NB4 (cell line): ENCODE results near the gene HLCS.

Experiments
- DNase-seq: peaks from one replicate; pipeline ENCODE4 v3.0.0; 2010; ENCODE audit warnings: low read depth
- H3K4me3 ChIP-seq: one replicate; pipeline ENCODE4 v1.5.1; 2011; ENCODE audit warnings: mild to moderate bottlenecking, low read depth, low read length, moderate library complexity
- MYC ChIP-seq: IDR thresholded peaks from 2 replicates; pipeline ENCODE4 v1.6.1; 2011; ENCODE audit warnings: low read depth, low read length
- POLR2A ChIP-seq: IDR thresholded peaks from 2 replicates; pipeline ENCODE4 v1.6.1; 2011; ENCODE audit warnings: mild to moderate bottlenecking; ENCODE audit not compliant: insufficient read length; ENCODE audit errors: extremely low read depth
- TF ChIP-seq, protein P1 (sequence below): IDR thresholded peaks from 2 replicates; pipeline ENCODE4 v1.6.1; 2011; ENCODE audit warnings: low read depth, low read length
- TF ChIP-seq, protein P2 (sequence below): IDR thresholded peaks from one replicate; pipeline ENCODE4 v1.5.1; 2012; ENCODE audit warnings: low read depth, low read length

Gene HLCS

DNA sequence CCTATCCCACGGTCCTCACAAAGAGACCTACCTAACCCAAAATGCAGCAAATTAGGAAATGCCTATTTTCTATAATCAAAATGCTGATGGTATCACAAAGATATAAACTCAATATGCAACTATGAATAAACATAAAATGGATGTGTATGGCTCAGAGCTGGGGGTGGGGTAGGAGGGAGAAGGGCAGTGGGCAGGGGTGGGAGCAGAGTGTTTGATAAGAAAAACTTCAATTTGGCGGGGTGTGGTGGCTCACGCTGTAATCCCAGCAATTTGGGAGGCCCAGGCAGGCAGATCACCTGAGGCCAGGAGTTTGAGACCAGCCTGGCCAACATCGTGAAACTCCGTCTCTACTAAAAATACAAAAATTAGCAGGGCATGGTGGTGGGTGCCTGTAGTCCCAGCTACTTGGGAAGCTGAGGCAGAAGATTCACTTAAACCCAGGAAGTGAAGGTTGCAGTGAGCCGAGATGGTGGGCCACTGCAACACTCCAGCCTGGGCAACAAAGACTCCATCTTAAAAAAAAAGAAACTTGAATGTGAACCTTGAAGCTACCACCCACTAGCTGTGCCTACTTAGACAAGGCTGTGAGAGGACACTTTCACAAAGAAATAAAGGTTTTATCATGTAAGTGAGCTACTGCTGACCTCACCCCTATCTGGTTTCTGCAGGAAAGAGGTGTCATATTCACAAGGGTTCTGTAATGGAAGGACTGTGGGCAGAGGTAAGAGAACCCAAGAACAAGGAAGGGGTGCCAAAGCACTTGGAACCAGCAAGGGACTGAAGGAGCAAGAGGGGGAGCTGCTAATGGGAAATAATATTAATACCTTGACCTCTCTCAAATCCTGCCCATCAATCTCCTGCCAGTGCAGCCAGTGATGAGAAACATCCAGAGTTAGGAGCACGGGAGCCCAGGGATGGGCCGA, 53.0 kb downstream of the HLCS start:
- no peak overlapping the region for H3K4me3 ChIP-seq
- DNase-seq = no peak
- TF ChIP-seq POLR2A (no peak), MYC (no peak)
- TF ChIP-seq, protein P1, sequence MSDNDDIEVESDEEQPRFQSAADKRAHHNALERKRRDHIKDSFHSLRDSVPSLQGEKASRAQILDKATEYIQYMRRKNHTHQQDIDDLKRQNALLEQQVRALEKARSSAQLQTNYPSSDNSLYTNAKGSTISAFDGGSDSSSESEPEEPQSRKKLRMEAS = no peak
- TF ChIP-seq, protein P2, sequence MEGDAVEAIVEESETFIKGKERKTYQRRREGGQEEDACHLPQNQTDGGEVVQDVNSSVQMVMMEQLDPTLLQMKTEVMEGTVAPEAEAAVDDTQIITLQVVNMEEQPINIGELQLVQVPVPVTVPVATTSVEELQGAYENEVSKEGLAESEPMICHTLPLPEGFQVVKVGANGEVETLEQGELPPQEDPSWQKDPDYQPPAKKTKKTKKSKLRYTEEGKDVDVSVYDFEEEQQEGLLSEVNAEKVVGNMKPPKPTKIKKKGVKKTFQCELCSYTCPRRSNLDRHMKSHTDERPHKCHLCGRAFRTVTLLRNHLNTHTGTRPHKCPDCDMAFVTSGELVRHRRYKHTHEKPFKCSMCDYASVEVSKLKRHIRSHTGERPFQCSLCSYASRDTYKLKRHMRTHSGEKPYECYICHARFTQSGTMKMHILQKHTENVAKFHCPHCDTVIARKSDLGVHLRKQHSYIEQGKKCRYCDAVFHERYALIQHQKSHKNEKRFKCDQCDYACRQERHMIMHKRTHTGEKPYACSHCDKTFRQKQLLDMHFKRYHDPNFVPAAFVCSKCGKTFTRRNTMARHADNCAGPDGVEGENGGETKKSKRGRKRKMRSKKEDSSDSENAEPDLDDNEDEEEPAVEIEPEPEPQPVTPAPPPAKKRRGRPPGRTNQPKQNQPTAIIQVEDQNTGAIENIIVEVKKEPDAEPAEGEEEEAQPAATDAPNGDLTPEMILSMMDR = no peak

DNA sequence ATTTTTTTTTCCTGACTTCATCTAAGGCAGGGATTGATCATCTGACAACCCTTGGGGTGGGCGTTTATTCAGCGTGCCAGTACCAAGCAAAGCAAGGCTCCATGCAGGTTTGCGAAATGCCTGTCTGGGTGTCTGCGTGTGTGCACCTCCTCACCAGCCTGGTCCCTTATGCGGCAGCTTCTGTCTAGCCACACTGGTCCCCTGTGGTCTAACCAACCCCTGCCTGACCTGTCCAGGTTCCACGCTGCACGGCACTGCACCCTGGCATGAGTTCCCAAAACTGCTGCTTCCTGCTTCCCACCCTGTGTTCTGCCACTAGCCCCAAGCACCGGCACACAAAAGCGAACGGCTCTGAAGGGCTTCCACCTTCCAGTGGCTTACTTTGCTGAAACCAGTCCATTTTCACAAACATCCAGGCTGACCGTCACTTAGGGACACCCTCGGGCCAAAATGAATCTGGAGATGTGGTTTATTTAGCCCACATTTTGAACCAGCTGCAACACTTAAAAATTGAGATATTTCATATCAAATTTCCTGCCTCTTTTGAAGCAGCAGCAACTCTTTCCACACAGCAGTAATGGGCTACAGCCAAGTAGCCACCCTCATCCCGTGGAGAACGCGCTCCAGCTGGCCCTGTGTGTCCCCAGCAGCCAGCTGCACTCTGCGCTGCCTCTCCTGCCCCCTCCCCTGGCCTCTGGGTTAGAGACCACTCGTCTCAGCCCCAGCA, 55.7 kb downstream of the HLCS start:
- no peak overlapping the region for H3K4me3 ChIP-seq
- TF ChIP-seq, protein P1 = no peak
- TF ChIP-seq POLR2A = no peak
- TF ChIP-seq, protein P2 = no peak
- TF ChIP-seq MYC = no peak
- DNase-seq = no peak

DNA sequence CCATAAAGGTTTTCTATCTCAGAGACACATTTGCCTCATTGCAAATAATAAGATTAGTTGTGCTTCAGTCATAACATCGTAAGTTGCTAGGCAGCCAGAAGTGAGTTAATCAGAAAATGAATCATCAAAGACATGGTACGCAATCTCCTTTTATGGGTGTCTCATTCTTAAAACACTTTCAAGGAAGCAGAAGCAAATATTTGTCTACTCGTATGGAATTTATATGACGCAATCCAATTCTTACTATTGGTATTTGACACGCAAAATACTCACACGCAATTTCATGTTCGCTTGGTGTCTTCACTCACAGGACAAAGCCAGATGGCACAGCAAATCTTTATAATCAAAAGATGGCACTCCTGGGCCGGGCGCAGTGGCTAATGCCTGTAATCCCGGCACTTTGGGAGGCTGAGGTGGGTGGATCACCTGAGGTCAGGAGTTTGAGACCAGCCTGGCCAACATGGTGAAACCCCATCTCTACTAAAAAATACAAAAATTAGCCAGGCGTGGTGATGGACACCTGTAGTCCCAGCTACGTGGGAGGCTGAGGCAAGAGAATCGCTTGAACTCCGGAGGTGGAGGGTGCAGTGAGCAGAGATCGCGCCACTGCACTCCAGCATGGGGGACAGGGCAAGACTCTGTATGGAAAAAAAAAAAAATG, 56.4 kb downstream of the HLCS start:
- TF ChIP-seq, protein P1 = no peak
- TF ChIP-seq, protein P2 = no peak
- TF ChIP-seq POLR2A (no peak), MYC (no peak)

DNA sequence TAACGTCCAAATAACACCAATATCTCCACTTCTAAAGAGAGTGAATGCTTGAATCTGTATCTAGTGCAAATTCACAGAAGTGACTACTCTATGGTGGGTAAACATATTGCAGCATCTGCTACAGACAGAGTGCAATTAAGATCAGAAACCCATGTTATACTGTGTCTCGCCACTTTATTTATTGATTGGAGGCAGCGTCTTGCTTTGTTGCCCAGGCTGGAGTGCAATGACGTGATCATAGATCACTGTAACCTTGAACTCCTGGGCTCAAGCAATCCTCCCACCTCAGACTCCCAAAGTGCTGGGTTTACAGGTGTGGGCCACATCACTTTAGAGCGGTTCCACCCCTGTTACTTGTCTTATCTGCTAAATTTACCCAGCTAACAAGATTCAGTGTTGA, 57.0 kb downstream of the HLCS start:
- DNase-seq = no peak
- TF ChIP-seq POLR2A = no peak
- TF ChIP-seq, protein P2 = no peak
- no peak for TF ChIP-seq MYC
- no peak overlapping the region for H3K4me3 ChIP-seq

More for the DNA sequence above, 56.4 kb downstream of the HLCS start:
- H3K4me3 ChIP-seq = no peak overlapping the region
- peak; percentile 63 for DNase-seq

DNA sequence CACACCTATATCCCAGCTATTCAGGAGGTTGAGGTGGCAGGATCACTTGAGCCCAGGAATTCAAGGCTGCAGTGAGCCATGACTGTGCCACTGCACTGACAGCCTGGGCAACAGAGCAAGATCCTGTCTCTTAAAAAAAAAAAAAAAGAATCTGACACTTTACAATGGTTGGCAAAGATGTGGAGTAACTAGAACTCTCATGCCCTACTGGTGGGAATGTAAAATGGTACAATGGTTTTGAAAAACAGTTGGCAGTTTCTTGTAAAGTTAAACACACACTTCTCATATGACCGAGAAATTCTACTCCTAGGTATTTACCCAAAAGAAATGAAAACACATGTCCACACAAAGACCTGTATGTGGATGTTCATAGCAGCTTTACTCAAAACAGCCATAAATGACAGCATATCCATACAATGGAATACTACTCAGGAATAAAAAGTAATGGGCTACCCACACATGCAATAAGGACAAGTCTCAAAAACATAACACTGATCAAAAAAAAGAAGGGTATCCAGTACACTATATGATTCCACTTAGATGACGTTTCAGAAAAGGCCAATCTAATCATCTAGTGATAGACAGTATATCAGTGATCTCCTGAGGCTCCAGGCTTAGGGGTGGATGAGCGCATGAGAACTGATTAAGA, 58.1 kb downstream of the HLCS start:
- TF ChIP-seq, protein P2 = no peak
- no peak for TF ChIP-seq MYC
- TF ChIP-seq, protein P1 = no peak
- no peak for TF ChIP-seq POLR2A
- no peak overlapping the region for H3K4me3 ChIP-seq
- DNase-seq = no peak
